ENCODE measurements around the gene GGA1. TPM values are rescaled to one million over a fixed set of nuclear protein-coding genes. Genes with fewer than 3 reads are reported as not detected.
A peak's percentile ranks its signal among the peaks of the same experiment; 100 is the strongest.
"Not testable (repeated sequence)": the region's sequence is repeated elsewhere in the genome, so short reads cannot be mapped to it uniquely, and the experiment has no call there.

Gene GGA1
- total RNA-seq, 1 experiment from 2014 or later: 34.0 TPM

DNA sequence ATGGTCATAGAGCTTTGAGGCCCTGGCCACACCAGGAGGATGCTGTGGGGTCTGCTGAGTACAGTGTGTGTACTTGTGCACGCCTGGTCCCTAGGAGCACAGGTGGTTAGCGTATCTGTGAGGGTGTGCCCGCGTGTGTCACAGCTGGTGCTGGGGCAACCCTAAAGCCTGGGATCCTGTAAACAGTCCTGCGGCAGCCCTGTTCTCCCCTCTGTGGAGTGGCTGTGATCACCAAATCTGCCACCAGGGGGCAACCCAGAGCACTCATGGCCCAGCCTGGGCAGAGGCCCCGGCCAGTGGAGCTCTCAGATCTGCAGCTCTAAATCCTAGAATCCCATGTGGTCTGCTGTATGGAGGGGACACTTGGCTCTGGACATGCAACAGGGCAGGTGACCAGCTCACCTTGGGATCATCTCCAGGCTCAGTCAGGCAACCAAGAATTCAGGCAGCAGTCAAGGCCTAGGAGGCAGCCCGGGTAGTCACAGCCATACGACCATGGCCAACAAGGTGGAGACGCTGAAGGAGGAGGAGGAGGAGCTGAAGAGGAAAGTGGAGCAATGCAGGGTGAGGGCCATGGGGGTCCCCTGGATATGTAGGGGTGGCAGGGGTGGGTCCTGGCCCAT is 34.7 kb downstream of the GGA1 start:
- peak; percentile 68 for DNase-seq (ENCODE audit: low read depth)

DNA sequence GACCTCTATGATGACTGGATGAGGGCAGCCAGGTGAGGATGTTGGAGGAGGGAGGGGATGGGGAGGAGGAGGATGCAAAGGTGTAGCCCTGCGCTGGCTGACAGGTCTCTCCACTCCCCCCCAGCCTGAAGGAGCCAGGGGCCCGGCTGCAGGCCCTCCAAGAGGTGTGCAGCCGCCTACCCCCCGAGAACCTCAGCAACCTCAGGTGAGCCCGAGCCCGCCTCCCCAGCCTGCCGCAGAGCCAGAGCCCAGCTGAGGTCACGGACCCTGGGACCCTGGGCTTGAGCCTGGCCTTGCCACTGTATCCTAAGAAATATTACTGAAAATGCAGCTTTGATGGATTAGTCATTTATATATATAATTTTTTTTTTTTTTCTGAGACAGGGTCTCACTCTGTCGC is 38.7 kb downstream of the GGA1 start:
- no peak for DNase-seq (ENCODE audit: low read depth)

DNA sequence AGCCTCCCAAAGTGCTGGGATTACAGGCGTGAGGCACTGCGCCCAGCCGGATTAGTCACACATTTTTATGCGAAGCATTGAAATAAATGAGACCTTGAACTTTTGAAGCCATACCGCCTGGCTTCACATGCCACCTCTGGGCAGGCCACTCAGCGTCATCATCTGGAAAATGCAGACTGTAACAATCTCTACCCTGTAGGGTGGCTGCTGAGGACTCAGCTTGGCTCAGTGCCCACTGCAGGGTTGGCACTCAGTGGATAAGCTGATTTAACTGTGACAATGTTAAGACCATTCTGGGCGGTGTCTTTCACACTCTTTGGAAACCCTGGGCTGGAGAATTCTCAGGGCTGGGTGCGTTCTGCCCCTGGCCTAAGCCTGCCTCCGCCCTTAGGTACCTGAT is 39.3 kb downstream of the GGA1 start:
- no peak for DNase-seq (ENCODE audit: low read depth)

DNA sequence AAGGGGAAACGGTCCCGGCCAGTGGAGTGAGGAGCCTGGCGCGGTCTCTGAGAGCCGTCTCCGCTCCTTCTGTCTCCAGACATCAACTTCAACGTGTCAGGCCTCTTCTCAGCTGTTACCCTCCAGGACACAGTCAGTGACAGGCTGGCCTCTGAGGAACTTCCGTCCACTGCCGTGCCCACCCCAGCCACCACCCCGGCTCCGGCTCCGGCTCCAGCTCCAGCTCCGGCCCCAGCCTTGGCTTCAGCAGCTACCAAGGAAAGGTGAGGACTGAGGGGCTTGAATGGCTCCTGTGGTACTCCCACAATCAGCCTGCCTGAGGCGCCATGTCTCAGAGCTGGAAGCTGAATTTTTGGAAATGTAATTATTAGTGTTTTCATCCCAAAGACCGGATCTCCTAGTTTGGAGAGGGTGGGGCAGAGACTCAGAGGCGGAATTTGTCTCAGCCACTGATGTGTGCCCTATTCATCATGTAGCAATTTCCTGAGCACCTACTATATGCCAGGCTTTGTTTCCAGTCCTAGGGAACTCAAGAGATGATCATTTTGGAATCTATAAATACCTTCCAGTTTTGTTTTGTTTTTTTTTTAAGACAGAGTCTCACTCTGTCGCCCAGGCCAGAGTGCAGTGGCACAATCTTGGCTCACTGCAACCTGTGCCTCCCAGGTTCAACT is 42.0 kb downstream of the GGA1 start:
- no peak for DNase-seq (ENCODE audit: low read depth)

DNA sequence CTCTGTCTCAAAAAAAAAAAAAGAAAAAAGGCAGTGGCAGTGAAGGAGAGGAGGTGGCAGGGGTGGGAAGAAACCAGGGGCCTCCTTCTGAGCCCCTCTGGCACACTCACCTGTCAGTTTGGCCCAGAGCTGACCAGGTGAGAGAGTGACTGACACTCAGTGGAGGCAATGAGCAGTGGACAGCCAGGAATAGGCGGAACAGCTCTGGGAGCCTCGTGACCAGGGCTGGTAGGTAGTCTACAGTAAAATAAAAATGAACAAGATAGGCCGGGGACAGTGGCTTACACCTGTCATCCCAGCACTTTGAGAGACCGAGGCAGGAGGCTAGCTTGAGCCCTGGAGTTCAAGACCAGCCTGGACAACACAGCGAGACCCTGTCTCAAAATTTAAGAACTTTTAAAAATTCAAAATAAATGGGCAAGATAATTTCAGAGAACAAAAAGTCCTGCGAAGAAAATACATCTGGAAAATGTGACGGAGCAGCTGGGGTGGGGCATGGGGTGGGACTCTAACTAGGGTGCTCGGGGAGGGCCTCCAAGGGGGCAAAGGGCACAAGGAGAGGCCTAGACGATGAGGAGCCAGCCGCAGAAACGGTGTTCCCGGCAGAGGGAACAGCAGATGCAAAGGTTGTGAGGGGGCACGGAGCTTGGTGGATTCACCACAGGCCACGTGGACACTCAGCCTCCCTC is 46.1 kb downstream of the GGA1 start:
- DNase-seq (ENCODE audit: low read depth): no peak

DNA sequence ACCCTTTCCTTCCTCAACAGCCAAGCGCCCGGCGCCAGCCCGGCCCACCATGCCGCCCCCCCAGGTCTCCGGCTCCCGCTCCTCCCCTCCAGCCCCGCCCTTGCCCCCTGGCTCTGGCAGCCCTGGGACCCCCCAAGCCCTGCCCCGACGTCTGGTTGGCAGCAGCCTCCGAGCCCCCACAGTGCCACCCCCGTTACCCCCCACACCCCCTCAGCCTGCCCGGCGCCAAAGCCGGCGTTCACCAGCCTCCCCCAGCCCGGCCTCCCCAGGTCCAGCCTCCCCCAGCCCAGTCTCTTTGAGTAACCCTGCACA is 46.6 kb downstream of the GGA1 start:
- no peak for DNase-seq (ENCODE audit: low read depth)

DNA sequence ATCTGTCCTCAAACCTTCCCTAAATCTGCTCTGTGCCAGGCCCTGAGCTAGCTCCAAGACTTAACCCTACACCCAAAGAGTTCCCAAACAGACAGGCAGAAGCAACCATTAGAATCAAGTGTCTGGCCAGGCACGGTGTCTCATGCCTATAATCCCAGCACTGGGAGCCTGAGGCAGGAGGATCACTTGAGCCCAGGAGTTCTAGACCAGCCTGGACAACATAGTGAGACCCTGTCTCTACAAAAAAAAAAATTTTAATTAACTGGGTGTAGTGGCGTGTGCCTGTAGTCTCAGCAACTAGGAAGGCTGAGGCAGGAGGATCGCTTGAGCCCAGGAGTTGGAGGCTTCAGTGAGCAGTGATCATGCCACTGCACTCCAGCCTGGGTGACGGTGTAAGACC is 47.9 kb downstream of the GGA1 start:
- not testable (repeated sequence) for DNase-seq (ENCODE audit: low read depth)

DNA sequence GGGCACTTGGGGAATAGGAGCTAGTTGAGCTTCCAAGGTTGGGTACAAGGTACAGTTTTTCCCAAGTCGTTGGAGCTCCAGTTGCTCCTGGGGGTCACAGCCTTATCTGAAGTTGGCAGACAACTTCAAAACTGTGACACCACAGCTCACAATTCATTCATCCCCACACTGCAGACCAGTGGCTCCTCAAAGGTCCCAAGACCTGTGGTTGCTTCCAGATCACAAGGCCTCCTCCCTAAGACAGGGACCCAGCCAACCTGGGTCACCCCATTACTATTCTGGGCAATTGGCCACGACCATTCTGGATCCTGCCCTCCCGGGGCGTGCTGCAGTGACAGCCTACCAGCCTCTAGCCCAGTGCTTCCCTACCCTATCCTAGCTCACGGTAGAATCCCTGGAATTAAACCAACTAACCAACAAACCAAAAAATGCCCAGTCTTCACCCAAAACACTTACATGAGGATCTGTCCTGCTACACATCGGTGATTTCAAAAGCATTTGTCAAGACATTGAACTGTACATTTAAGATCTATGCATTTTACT is 49.0 kb downstream of the GGA1 start:
- DNase-seq (ENCODE audit: low read depth): peak; percentile 61

DNA sequence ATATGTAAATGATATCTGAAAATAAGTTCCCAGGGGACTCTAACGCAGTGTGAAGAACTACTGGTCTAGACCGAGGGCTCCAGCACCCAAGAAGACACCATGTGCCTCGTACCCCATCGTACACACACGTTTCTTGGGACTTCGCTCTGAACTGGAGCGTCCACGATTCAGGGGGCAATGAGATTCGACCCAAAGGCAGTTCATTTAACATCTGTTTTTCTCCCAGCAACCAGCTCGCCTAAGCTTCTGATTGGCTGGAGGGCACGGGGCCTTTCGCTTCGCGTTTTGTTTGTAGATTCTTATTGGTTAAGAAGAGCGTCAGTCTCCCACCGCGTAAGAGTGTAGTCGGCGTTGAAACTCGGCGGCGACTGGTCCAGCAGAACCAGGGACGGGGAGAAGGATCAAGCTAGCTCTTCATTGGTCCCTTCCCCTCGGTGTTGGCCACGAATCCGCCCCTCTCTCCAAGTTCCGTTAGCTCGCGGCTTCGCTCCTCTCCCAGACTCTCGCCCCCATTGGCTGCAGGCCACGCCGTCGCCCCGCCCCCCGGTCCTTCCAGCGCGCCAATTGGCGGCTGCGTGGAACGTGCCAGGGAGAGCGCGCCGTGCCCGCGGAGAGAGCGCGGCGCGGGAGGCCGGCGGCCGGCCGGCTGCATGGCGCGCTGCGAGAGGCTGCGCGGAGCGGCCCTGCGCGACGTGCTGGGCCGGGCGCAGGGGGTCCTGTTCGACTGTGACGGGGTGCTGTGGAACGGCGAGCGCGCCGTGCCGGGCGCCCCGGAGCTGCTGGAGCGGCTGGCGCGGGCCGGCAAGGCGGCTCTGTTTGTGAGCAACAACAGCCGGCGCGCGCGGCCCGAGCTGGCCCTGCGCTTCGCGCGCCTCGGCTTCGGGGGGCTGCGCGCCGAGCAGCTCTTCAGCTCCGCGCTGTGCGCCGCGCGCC is 49.8 kb downstream of the GGA1 start, which contains the start of gene PDXP:
PDXP (plus strand) TSS at position 591 of the 933 bp plus-strand sequence; CDS start at position 651, 60 bp downstream.
- peak; percentile 100 for DNase-seq (ENCODE audit: low read depth)

DNA sequence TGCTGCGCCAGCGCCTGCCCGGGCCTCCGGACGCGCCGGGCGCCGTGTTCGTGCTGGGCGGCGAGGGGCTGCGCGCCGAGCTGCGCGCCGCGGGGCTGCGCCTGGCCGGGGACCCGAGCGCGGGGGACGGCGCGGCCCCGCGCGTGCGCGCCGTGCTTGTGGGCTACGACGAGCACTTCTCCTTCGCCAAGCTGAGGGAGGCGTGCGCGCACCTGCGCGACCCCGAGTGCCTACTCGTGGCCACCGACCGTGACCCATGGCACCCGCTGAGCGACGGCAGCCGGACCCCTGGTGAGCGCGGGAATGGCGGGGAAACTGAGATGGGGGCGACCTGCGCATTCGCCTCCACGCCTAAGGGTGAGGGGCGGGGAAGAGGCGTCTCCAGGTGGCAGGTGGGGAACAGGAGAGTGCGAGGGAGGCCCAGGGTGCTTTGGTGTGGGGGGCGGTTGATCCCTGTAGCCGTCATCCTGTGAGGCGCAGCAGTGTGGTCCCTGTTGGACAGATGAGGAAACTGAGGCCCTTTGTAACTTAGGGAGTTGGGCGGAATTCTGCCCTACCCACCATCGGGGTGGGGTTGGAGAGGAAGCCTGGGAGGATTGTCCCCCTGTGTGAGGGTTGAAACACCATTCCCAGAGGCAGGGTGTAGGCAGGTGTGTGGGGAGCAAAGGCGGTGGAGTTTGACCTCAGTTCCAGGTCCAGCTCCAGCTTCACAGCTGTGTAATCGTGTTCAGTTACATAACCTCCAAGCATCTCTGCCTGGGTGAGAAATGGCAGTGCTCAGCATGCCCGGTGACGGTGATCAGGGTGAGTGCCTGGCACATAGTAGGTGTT is 50.6 kb downstream of the GGA1 start:
- no peak for DNase-seq (ENCODE audit: low read depth)

DNA sequence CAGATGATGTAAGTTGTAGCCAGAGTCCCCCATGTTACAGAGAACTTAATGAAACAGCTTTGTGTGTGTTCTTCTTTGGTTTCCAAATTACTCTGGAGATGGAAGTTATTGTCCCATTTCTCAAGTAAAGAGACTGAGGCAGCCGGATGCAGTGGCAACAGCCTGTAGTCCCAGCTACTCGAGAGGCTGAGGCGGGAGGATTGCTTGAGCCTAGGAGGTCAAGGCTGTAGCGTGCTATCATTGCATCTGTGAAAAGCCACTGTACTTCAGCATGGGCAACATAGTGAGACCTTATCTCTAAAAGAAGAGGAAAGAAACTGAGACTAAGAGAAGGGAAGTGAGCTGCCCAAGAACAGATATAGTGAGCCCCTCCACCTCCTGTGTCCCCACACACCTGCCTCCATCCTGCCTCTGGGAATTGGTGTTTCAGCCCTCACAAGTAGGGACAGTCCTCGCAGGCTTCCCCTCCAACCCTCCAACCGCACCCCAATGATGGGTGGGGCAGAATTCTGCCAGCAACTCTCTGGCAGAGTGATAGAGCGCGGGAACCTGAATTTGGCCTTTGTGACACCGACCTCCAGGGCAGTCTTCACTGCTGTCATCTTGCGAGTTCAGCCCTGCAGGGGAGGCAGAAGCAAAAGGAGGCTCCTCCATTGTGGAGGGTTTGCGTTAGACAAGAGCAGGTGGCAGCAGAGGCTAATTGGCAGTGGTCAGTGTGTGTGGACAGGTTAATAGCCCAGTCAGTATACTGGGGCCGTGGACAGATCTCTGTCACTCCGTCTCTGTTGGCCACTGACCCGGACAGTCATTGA is 51.5 kb downstream of the GGA1 start:
- DNase-seq (ENCODE audit: low read depth): no peak

DNA sequence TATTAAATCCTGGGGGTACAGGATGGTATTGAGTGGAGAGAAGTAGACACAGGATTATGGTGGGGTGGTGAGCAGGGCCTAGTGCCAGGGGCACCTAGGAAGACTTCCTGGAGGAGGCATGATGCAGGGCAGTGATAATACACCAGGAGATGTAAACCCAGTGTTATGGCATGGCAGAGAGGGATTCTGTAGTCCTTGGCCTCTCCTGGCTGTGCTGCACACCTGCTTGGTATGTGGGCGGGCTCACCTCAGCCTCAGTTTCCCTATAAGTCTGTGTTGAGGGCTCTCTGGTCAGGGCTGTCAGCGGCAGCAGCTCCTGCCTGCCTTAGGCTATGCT is 52.0 kb downstream of the GGA1 start:
- DNase-seq (ENCODE audit: low read depth): no peak

DNA sequence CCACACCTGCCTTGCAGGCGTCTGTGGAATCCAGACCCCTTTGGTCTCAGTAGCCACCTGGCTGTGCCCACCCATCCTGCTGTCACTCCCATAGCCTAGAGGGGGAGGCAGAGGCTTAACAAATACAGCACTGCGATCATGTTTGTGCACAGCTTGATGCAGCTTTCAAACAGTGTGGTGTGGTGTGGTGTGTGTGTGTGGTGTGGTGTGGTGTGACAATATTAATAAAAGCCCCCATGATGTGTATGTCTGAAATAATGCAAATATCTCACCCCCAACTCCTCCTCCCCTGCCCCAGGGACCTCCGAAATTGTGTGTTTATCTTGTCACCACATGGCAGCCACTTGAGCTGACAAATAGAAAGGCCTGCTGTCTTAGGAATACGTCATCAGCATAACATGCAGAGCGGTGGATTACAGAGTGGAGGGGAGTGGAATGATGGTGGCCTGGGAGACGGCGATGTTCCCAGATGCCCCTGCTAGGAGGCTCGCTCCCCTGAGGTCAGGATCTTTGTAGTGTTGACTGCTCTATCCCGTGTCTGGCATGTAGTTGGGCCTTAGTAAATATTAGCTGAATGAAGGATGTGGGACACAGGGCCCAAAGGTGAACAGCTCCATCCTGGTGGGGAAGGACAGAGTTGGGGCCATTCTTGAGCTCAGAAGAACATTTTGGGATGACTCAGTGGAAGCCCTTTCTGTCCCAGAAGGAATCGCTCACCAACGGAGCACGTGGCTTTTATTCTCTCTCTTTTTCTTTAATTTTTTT is 52.7 kb downstream of the GGA1 start:
- no peak for DNase-seq (ENCODE audit: low read depth)

DNA sequence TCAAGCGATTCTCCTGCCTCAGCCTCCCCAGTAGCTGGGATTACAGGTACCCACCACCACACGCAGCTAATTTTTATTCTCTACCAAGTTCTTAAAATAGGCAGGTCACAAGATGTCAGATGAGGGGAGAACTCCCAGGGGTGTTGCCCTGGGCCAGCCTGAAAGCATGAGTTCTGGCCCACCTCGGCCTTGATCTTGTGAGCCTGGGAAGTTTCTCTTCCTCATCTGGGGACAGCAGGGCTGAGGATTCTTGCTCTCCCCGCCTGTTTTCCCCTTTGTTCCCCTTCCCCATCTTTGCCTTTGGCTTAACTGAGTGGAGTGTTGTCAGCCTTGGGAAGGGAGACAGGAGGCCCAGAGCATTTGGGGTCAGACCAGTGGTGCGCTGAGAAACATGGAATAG is 53.4 kb downstream of the GGA1 start:
- DNase-seq (ENCODE audit: low read depth): no peak

DNA sequence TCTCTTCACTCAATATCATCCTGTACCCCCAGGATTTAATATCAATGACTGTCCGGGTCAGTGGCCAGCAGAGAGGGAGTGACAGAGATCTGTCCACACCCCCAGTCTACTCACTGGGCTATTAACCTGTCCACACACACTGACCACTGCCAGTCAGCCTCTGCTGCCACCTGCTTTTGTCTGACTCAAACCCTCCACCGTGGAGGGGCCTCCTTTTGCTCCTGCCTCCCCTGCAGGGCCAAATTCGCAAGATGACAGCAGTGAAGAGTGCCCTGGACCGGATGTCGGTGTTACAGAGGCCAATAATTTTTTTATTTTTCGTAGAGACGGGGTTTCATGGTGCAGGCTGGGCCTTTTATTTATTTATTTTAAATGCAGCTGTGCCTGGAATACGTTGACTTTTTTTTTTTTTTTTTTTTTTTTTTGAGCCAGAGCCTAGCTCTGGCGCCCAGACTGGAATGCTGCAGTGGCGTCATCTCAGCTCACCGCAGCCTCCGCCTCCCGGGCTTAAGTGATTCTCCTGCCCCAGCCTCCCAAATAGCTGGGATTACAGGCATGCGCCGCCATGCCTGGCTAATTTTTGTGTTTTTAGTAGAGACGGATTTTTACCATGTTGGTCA is 55.0 kb downstream of the GGA1 start:
- no peak for DNase-seq (ENCODE audit: low read depth)

DNA sequence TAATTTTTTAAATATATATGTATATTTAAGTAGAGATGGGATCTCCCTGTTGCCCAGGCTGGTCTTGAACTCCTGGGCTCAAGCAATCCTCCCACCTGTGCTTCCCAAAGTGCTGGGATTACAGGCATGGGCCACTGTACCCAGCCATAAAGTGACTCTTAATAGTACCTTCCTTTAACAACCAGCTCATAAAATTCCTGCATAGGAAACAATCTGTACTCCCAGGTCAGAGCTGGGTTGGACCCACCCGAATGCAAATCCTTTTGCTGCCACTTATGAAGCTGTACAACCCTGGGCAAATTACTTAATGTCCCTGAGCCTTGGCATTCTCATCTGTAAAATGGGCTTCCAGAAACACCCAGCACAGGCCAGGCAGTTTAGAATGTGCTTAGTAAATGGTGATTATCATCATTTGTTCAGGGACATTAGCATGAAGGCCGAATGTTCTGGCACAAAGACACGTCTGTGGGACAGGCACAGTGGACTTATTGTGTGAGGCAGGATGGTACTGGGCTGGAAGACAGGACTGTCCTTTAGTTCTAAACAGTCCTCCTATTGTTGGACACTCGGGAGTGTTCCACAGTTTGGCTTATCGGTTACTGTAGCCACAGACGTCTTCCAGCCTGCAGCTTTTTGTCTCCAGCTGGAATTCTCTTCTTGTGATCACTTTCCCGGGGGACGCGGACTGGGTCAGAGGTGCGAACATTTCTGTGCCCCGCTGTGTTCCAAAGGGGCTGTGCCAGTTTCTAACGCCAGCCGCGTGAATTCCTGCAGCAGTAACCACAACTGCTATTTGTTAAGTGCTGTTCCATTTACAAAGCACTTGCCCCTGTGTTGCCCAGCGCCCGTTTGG is 55.8 kb downstream of the GGA1 start:
- DNase-seq (ENCODE audit: low read depth): no peak

DNA sequence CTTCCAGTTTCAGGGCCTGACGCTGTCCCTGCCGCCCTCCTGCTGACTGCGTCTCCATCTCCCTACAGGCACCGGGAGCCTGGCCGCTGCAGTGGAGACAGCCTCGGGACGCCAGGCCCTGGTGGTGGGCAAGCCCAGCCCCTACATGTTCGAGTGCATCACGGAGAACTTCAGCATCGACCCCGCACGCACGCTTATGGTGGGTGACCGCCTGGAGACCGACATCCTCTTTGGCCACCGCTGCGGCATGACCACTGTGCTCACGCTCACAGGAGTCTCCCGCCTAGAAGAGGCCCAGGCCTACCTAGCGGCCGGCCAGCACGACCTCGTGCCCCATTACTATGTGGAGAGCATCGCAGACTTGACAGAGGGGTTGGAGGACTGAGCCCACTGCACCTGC is 56.9 kb downstream of the GGA1 start:
- DNase-seq (ENCODE audit: low read depth): no peak

DNA sequence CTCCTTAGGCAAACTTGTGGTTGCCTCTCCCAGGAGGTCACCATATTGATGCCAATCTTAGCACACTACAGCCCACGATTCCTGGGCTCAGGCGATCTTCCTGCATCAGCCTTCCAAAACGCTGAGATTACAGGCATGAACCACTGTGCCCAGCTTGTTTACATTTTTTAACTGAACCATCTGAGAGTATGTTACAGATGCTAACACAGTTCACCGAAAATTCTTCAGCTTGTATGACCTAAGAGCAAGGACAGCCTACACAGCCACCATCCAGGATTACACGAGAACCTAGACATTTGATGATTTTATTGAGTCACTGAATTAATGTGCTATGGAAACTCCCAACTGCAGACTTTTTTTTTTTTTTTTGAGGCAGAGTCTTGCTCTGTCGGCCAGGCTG is 61.0 kb downstream of the GGA1 start:
- no peak for DNase-seq (ENCODE audit: low read depth)

Measured in HT1080 (cell line).